ENCODE data around the gene COL1A2. TPM values are rescaled to one million over a fixed set of nuclear protein-coding genes. Genes with fewer than 3 reads are reported as not detected.

COL1A2 gene
- total RNA-seq, 1 experiment from 2014 or later, result 0.46 TPM

DNA sequence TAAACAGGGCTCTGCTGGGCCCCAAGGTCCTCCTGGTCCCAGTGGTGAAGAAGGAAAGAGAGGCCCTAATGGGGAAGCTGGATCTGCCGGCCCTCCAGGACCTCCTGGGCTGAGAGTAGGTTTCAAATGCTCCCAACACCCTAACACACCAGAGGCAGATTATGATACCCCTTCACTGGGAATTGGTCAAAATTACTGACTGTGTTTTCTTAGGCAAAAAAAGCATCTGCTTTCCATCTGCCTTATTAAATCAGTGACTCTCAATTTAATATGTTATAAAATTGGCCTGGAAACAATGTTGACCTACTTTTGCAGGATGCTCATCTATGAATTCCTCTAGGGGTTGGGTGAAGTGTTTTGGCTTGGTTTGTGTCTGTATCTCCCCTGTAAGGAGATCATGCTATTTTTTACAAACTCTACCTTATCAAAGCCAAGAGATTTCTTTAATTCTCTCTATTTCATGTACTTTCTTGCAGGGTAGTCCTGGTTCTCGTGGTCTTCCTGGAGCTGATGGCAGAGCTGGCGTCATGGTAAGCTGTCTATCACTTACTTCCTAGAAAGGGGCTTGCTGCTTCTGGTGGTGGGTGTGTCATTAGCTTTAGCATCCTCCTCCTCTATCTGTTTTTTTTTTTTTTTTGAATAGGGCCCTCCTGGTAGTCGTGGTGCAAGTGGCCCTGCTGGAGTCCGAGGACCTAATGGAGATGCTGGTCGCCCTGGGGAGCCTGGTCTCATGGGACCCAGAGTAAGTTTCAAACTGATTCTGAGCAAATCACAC lies 15.9 kb downstream of the COL1A2 start:
- DNase-seq (ENCODE audit: low spot score), result no peak

DNA sequence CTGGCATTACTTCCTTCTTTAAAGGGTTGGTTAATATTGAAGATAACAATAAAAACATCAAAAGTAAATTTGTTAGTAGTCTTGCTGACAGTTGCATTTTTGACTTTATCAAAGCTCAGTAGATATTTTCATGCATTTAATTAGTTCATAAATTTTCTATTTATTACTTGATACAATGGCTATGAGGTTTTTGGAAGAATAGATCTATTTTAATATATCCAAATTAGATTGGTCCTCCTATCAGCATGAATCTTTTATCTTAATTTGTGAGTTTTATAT lies 16.4 kb downstream of the COL1A2 start:
- DNase-seq (ENCODE audit: low spot score), result no peak

DNA sequence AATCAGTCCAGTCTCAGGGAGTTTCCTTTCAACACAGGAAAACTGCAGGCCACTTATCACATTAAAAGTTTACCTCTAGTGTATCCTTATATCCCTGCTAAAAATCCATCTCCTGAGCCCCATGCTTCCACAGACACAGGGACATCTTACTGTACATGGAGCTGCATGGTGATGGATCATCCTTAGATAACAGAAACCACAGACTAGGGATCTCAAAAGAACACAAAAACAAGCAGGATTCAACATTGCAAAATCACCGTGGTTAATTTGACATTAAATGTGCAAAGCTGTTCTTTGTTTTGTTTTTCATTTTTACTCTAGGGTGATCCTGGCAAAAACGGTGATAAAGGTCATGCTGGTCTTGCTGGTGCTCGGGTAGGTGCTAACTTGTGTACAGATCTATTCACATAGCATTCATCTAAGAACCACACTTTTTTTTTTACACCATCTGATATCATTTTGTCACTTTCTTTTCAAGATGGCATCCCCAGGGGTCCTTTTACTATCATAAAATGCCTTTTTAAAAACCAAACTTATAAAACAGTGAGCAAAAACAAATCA lies 18.1 kb downstream of the COL1A2 start:
- DNase-seq (ENCODE audit: low spot score), result no peak

DNA sequence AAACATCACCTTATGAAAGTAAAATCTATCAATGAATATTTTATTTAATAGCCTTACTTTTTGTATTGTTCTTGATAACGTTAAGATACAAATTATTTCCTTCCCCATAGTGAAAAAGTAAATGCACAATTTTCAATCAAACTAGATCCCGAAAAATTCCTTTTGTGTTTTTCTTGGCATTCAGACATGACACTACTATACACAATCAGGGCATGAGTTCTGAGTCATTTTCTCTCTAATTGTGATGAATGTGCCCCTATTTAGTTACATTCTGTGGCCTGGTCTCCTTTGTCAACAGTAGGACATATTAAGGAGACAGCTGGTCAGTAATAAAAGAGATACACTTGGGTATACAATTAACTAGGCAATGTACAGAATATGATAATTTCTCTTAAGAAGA lies 19.8 kb downstream of the COL1A2 start:
- DNase-seq (ENCODE audit: low spot score), result peak; percentile 47

DNA sequence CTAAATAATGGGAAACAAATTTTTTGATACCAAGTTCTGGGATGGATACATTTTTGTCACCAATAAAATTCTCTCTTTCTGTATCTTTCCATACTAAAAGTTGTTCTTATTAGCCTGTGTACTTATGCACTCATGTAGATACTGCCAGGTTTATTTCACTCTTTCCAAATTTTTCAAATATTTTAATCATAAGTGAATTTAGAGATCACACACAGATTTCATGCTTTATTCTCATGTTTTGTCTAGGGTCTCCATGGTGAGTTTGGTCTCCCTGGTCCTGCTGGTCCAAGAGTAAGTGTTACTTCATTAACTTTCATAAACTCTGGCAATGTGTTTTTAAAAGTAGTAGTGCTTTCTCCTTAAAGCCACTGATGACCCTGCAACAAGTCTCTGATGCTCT lies 20.3 kb downstream of the COL1A2 start:
- DNase-seq (ENCODE audit: low spot score), result no peak

DNA sequence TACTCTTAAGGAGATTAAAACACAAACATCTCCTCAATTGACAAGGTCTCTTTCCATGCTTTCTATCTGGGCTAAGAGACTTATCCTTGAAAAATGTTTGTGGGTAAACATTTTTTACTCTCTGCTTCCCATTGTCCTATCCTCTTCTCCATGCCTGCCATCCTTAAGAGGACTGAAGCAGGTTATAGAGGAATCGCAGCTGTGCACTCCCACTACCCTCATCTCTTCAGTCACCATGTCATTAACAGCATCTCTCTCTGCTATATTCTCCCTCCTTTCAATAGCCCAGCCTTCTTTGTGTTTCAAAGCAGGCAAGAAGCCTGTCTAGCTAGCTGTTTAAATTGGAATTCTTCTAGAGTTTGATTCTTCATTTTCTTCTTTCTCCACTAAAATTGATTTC lies 22.6 kb downstream of the COL1A2 start:
- DNase-seq (ENCODE audit: low spot score), result no peak

DNA sequence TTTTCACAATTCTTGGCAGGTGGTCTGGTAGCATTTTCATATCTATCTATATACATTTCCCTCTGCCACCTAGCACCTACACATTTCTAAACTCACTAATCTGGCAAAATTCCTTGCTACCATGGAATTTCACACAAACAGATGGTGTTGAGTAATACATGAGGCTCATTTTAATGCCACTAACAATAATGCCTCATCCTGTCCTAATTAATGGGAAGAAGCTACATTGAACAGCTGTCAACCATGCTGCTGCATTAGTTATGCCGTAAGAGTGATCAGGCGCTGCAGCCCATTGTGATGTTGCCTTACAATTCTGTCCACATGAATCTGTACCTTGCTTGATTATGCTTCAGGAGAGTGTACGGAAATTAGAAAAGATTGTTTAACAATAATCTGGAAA lies 23.2 kb downstream of the COL1A2 start:
- DNase-seq (ENCODE audit: low spot score), result no peak

DNA sequence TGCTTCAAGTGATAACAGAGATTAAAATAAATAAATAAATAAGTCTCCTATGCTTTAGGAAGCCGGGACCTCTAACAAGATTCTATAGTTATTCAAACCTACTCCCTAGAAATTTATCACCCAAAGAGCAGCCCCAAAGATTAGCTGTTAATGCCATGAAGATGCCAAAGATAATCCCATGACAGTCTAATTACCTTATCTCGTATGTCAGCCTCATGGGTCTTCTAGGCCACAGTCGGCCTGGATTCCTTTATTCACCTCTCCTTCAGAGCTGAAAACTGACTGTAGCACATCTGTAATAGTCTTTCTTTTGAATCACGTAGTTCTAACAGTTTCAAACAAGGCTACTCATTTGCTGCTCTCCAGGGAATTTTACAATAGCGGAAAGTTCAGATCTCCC lies 24.2 kb downstream of the COL1A2 start:
- DNase-seq (ENCODE audit: low spot score), result no peak

DNA sequence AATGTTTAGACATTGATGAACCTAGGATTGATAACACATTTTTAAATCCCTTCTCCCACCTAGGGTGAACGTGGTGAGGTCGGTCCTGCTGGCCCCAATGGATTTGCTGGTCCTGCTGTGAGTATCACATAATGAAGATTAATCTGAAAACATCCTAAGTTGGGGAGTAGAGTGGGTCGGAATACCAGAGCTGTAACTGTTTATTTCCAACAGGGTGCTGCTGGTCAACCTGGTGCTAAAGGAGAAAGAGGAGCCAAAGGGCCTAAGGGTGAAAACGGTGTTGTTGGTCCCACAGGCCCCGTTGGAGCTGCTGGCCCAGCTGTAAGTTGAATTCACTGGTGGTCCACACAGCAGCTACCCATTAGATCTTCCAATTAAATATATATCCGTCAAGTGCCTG lies 25.6 kb downstream of the COL1A2 start:
- no peak for DNase-seq (ENCODE audit: low spot score)

DNA sequence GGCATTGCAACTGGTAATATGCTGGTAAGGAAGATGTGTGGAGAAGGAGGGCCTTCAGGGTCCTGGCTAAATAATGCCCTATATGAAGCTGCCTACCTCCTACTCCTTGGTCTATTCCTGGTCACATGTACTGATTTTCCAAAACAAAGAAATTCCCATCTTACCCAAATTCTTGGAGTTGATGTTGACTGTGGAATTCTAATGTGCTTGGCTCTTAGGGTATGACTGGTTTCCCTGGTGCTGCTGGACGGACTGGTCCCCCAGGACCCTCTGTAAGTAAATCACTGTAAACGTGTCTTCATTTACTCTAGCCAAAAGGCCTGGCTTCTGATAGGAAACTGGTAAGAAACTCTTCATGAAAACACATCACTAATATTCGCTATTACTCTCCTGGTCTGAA lies 27.0 kb downstream of the COL1A2 start:
- no peak for DNase-seq (ENCODE audit: low spot score)

DNA sequence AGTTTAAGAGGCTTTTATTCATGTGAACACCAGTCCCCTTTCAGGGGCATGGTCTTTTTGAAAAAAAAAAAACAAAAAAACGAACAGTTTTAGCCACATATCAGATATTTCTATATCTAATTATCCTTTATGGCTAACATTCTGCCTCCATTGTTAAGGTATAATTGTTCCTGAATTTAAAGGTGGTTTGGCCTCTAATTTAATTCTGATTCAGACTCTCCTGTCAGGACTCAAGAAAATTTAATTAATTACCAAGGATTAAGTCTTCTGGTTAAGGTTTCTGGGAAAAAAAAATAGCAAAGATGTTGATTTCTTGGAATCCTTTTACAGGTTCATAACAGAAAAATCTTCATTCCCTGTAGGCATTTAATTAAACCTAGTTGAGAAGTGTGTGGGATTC lies 27.4 kb downstream of the COL1A2 start:
- DNase-seq (ENCODE audit: low spot score), result no peak

DNA sequence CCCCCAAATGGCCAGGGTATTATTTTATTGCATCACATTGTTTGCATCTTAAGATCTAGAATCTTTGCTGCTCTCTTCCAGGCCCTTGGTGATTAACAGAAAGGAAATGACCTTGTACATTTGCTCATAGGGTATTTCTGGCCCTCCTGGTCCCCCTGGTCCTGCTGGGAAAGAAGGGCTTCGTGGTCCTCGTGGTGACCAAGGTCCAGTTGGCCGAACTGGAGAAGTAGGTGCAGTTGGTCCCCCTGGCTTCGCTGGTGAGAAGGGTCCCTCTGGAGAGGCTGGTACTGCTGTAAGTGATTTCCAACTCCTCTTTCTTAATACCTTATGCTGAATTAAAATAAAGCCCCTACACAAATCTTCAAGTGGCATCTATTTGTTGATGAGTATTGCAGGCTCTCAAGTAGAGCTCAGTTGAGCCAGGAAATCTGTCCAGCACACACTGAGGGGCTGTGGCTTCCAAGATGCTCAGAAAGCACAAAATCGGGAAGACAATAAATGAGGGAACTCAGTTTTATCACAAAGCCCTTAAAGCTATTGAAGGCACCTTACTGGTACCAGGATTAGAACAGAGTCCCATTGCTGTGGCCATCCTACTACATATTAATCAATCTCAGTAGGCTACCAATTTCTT lies 28.2 kb downstream of the COL1A2 start:
- DNase-seq (ENCODE audit: low spot score), result no peak

DNA sequence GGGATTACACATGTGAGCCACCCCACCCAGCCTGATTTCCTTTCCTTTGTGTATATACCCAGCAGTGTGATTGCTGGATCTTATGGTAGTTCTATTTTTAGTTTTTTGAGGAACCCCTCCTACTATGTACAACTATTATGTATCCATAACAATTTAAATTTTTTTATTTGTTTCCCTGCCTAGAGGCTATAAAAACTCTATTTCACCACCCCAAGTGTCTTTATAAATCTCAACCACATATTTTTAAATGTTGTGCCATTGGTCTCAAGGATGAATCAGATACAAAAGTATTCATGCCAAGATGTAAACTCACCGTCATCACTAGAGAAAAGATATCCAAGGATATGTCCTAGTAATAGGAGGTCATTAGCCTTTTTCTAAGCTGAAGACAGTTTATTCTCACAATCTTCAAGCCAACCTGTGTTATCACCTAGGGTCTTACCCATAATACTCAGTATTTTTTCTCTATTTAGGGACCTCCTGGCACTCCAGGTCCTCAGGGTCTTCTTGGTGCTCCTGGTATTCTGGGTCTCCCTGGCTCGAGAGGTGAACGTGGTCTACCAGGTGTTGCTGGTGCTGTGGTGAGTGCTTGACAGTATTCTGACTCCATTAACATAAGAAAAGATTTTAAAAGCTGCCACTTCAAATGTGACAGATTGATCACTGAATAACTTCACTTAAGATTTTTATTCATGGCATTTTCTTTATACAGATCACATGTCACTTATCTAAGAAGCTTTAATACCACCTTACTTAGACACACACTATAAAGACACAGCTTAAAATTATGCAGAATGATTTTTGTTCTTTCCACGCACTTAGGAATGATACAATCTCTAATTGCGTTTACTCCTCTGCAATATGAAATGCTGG lies 29.4 kb downstream of the COL1A2 start:
- no peak for DNase-seq (ENCODE audit: low spot score)

DNA sequence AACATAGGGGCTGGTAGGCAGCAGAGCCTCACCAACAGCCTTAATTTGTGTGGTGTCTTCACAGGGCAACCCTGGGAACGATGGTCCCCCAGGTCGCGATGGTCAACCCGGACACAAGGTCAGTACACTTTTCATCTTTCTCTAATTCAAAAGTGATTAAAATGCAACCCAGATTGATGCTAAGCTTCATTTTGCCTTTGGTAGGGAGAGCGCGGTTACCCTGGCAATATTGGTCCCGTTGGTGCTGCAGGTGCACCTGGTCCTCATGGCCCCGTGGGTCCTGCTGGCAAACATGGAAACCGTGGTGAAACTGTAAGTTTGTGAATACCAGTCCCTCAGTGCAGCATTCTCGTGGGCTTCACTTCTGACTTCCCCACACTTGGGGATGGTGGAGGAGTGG lies 30.9 kb downstream of the COL1A2 start:
- no peak for DNase-seq (ENCODE audit: low spot score)

DNA sequence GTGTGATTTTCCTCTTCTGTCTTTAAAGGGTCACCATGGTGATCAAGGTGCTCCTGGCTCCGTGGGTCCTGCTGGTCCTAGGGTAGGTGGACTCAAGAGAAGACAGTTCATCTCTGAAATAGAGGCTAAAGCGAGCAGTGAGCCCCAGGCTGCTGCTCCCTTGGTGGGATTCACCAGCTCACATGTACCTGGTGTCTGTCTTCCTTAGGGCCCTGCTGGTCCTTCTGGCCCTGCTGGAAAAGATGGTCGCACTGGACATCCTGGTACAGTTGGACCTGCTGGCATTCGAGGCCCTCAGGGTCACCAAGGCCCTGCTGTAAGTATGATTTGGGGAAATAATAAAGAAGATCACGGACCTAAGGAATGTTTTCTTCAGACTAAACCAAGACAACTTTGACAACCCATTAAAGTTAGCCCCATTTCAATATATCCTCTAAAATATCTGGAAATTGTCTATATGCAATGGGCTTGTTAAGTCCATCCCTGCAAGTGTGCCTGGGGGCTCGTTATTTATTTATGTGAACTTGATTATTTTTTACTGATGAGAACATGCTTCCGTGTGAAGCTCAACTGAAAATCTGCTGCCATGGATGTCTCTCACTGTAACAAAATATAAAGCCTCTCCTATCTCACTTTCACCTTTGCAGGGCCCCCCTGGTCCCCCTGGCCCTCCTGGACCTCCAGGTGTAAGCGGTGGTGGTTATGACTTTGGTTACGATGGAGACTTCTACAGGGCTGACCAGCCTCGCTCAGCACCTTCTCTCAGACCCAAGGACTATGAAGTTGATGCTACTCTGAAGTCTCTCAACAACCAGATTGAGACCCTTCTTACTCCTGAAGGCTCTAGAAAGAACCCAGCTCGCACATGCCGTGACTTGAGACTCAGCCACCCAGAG lies 32.5 kb downstream of the COL1A2 start:
- DNase-seq (ENCODE audit: low spot score), result no peak

DNA sequence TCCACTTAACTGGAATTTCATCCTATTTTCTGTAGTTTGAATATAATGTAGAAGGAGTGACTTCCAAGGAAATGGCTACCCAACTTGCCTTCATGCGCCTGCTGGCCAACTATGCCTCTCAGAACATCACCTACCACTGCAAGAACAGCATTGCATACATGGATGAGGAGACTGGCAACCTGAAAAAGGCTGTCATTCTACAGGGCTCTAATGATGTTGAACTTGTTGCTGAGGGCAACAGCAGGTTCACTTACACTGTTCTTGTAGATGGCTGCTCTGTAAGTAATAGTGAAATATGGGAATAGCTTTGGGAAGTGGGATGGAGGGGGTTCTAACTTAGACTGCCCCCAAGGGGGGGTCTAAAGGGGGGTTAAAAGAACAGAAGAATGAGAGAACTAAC lies 34.5 kb downstream of the COL1A2 start:
- DNase-seq (ENCODE audit: low spot score), result no peak

DNA sequence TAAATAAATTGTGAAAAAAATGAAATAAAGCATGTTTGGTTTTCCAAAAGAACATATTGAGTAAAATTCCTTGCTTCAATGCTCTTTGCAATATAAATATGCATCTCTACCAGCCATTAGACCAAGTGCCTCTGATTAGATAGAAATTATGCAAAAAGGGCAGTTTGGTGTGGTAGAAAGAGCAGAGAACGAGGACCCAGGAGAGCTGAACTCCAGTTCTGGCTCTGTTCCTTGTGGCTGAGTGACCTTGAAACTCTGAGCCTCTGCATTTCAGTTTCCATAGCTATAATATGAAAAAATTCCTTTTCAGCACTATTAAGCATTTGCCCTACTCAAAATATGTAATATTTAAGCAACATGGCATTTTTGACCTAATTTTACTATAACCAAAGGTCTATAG lies 36.5 kb downstream of the COL1A2 start:
- no peak for DNase-seq (ENCODE audit: low spot score)

DNA sequence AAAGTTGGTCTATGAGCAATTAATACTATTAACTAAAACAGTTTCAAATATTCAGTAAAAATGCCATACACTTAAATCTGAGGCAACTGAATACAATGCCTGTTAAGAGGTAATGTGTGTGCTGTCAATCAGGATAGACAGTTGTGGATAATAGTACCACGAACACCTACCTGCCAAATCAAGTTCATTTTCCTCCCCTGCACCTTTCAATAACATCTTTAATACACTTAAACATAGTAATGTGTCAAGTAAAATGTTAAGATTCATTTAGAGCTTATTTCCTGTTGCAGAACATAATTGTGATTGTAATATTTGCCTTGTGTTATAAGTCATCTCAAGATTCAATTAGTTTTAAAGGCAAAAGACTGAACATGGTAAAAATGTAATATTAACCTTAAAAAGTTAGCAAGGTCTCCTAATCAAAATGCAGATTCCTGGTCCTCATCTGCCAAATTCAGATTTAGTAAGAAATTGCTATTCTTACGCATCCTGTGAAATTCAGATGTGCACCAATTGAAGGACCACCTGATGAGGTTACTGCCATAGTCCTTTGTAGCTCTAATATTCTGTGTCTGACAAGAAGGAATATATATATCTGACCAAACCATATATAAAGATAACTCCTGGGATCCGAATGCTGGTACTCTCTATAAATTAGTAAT lies 37.1 kb downstream of the COL1A2 start:
- no peak for DNase-seq (ENCODE audit: low spot score)

DNA sequence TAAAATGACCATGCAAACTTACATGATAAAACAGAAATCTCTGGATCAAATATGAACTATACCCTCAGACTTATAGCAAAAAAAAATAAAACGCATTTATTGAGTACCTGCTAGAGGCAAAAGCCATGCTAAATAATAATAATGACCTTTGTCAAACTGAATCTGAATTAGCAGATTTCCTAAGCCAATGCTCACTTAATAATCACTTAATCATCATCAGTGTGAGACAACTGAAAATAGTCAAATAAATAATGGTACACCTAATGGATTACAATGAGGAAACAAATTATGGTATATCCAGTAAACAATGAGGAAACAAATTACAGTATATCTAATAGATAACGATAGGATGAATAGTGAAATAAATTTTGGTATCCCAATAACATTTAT lies 37.6 kb downstream of the COL1A2 start:
- DNase-seq (ENCODE audit: low spot score), result no peak

DNA sequence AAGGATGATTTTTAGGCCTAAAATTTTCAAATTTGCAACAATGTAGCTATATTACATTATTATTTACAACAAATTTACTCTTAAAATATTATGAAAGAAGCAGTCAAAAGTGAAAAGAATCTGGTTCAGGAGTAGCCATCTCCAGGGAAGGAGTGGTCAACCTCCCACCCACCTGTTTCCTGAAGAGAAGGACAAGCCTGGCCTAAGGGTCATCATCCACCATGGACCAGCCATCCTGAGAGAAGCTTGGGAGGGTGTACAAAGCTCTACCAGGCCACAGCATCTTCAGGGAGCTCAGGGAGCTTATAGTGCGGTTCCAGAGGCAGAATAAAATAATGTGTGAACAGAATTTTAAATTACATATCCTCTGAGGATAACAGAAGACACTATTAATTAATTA lies 38.1 kb downstream of the COL1A2 start:
- DNase-seq (ENCODE audit: low spot score), result no peak

DNA sequence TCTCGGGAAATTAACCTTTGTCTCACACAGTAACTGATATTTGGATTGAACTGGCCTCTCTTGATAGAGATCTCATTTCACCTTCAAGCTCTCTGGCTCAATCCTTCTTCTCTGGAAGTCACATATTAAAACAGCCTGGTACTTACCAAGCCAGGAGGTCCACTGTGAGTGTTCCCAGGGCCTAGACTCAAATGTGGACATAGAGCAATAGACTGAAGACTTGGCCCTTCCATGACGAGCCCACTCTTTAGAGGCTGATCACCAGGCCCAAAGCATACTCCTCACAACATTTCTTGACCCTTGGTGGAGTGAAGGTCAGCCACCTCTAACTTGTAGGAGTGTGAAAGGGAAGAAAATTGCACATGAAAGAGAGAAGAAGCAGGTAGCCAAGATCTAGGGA lies 38.5 kb downstream of the COL1A2 start:
- DNase-seq (ENCODE audit: low spot score), result no peak
